HepG2 (cell line): ENCODE results near the gene WWP2. TPM values are rescaled to one million over a fixed set of nuclear protein-coding genes. Genes with fewer than 3 reads are reported as not detected.
"Not testable (repeated sequence)": the region's sequence is repeated elsewhere in the genome, so short reads cannot be mapped to it uniquely, and the experiment has no call there.

Source experiments
- ATF1 ChIP-seq: IDR thresholded peaks from 2 replicates; pipeline ENCODE4 v1.6.1; 2016; ENCODE audit warnings: mild to moderate bottlenecking, control low read depth
- DRAP1 ChIP-seq: IDR thresholded peaks from 2 replicates; pipeline ENCODE4 v1.6.1; 2016; ENCODE audit warnings: missing genetic modification reagents, missing compliant biosample characterization
- ESRRA ChIP-seq: sonication (generic); formaldehyde crosslinking; IDR thresholded peaks from 2 replicates; pipeline ENCODE4 v1.5.1; 2020; ENCODE audit warnings: mild to moderate bottlenecking, low read depth, missing genetic modification reagents
- FOXP4 ChIP-seq: sonication (generic); formaldehyde crosslinking; IDR thresholded peaks from 2 replicates; pipeline ENCODE4 v1.4.0; 2020; ENCODE audit warnings: missing genetic modification reagents
- HOXA3 ChIP-seq: sonication (generic); formaldehyde crosslinking; IDR thresholded peaks from 2 replicates; pipeline ENCODE4 v1.5.0; 2020; ENCODE audit warnings: missing genetic modification reagents
- MEIS2 ChIP-seq: sonication (generic); formaldehyde crosslinking; IDR thresholded peaks from 2 replicates; pipeline ENCODE4 v1.9.0; 2021; ENCODE audit warnings: mild to moderate bottlenecking, missing genetic modification reagents
- NAIF1 ChIP-seq: sonication (generic); formaldehyde crosslinking; IDR thresholded peaks from 2 replicates; pipeline ENCODE4 v1.5.0; 2020; ENCODE audit warnings: mild to moderate bottlenecking, missing genetic modification reagents, borderline replicate concordance
- SOX13 ChIP-seq, 3 experiments: fragments of 450-650 bp in 1 of 3; sonication (generic) in 1 of 3; formaldehyde crosslinking in 1 of 3; IDR thresholded peaks in 2 of 3; conservative IDR thresholded peaks in 1 of 3; 2 replicates each; pipeline versions ENCODE4 v1.5.0 to v1.6.1; 2016 to 2020; ENCODE audit warnings: antibody characterized with exemption in 1 of 3, mild to moderate bottlenecking in 1 of 3, missing compliant biosample characterization in 1 of 3, missing genetic modification reagents in 1 of 3, moderate library complexity in 1 of 3
- TOPORS ChIP-seq: sonication (generic); formaldehyde crosslinking; IDR thresholded peaks from 2 replicates; pipeline ENCODE4 v1.8.0; 2023; ENCODE audit warnings: mild to moderate bottlenecking, missing genetic modification reagents
- ZMYM4 ChIP-seq: sonication (generic); formaldehyde crosslinking; IDR thresholded peaks from 2 replicates; pipeline ENCODE4 v1.8.1; 2023; ENCODE audit warnings: mild to moderate bottlenecking, missing genetic modification reagents
- ZNF362 ChIP-seq: sonication (generic); formaldehyde crosslinking; IDR thresholded peaks from 2 replicates; pipeline ENCODE4 v1.4.0; 2020; ENCODE audit warnings: missing genetic modification reagents, mild to moderate bottlenecking, borderline replicate concordance
- ZNF598 ChIP-seq: sonication (generic); formaldehyde crosslinking; IDR thresholded peaks from 2 replicates; pipeline ENCODE4 v1.5.1; 2020; ENCODE audit warnings: mild to moderate bottlenecking, missing genetic modification reagents, borderline replicate concordance
- polyA plus RNA-seq, 8 experiments: library from polyadenylated mRNA; depleted of rRNA in 3 of 8; stranded (reverse) in 7 of 8; unstranded in 1 of 8; fragments of >200 nt; fragmentation: Illumina TruSeq in 4 of 8; extraction: Trizol in 4 of 8; gene quantifications; 2 replicates each; pipeline versions ENCODE4 v1.2.1 to v1.2.3, GENCODE V29; 2011 to 2016; ENCODE audit warnings: low read depth in 4 of 8, missing spikeins in 1 of 8, mixed read lengths in 1 of 8; ENCODE audit not compliant: insufficient read depth in 1 of 8
- total RNA-seq, 5 experiments: library from RNA; depleted of rRNA; stranded (reverse); fragments of >200 nt; fragmentation: Illumina TruSeq; extraction: Trizol; gene quantifications; 2 replicates each; pipeline ENCODE4 v1.2.3, GENCODE V29; 2016; ENCODE audit warnings: low read depth in 1 of 5
- TF ChIP-seq, protein P1 (sequence below): sonication (generic); formaldehyde crosslinking; IDR thresholded peaks from 2 replicates; pipeline ENCODE4 v1.5.1; 2020; ENCODE audit warnings: mild to moderate bottlenecking, missing genetic modification reagents, moderate library complexity
- TF ChIP-seq, protein P2 (sequence below): sonication (generic); formaldehyde crosslinking; IDR thresholded peaks from 2 replicates; pipeline ENCODE4 v1.9.0; 2022; ENCODE audit warnings: low read depth, missing genetic modification reagents
- TF ChIP-seq, protein P3 (sequence below): sonication (generic); formaldehyde crosslinking; IDR thresholded peaks from 2 replicates; pipeline ENCODE4 v1.4.0; 2020; ENCODE audit warnings: missing genetic modification reagents, borderline replicate concordance

The WWP2 gene
- total and polyA plus RNA-seq, 2 of the 13 experiments (the other 11 are each of a cell fraction or from before 2014, with no cell fraction given), result 11.4 to 28.2 TPM

GRCh38 chr16:69815216-69815883 lies 53.2 kb downstream of the WWP2 start (continued):
- 0 out of 2 replicates have a peak, but pooled peaks have one; percentile 8 for TF ChIP-seq ZNF598 (CRISPR knock-in tag)
- TF ChIP-seq, protein P1, sequence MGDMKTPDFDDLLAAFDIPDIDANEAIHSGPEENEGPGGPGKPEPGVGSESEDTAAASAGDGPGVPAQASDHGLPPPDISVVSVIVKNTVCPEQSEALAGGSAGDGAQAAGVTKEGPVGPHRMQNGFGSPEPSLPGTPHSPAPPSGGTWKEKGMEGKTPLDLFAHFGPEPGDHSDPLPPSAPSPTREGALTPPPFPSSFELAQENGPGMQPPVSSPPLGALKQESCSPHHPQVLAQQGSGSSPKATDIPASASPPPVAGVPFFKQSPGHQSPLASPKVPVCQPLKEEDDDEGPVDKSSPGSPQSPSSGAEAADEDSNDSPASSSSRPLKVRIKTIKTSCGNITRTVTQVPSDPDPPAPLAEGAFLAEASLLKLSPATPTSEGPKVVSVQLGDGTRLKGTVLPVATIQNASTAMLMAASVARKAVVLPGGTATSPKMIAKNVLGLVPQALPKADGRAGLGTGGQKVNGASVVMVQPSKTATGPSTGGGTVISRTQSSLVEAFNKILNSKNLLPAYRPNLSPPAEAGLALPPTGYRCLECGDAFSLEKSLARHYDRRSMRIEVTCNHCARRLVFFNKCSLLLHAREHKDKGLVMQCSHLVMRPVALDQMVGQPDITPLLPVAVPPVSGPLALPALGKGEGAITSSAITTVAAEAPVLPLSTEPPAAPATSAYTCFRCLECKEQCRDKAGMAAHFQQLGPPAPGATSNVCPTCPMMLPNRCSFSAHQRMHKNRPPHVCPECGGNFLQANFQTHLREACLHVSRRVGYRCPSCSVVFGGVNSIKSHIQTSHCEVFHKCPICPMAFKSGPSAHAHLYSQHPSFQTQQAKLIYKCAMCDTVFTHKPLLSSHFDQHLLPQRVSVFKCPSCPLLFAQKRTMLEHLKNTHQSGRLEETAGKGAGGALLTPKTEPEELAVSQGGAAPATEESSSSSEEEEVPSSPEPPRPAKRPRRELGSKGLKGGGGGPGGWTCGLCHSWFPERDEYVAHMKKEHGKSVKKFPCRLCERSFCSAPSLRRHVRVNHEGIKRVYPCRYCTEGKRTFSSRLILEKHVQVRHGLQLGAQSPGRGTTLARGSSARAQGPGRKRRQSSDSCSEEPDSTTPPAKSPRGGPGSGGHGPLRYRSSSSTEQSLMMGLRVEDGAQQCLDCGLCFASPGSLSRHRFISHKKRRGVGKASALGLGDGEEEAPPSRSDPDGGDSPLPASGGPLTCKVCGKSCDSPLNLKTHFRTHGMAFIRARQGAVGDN (CRISPR knock-in tag), result peak; percentile 56
- TF ChIP-seq ZMYM4, result peak; percentile 68; the same call in 1 of the 2 replicates
- TF ChIP-seq TOPORS (CRISPR knock-in tag), result 0 out of 2 replicates have a peak, but pooled peaks have one; percentile 16
- peak; percentile 42 for TF ChIP-seq FOXP4 (CRISPR knock-in tag)
- not testable (repeated sequence) for TF ChIP-seq SOX13 (IDR thresholded peaks at IDR 0.05)
- peak in 1 of 2 experiments; percentile 49; a peak in 2 of 4 replicates for TF ChIP-seq SOX13 (CRISPR knock-in tag; conservative IDR thresholded peaks at IDR 0.05 in 1 of 2, IDR thresholded peaks at IDR 0.05 in 1 of 2)
- 0 out of 2 replicates have a peak, but pooled peaks have one; percentile 42 for TF ChIP-seq NAIF1 (CRISPR knock-in tag)
- TF ChIP-seq, protein P2, sequence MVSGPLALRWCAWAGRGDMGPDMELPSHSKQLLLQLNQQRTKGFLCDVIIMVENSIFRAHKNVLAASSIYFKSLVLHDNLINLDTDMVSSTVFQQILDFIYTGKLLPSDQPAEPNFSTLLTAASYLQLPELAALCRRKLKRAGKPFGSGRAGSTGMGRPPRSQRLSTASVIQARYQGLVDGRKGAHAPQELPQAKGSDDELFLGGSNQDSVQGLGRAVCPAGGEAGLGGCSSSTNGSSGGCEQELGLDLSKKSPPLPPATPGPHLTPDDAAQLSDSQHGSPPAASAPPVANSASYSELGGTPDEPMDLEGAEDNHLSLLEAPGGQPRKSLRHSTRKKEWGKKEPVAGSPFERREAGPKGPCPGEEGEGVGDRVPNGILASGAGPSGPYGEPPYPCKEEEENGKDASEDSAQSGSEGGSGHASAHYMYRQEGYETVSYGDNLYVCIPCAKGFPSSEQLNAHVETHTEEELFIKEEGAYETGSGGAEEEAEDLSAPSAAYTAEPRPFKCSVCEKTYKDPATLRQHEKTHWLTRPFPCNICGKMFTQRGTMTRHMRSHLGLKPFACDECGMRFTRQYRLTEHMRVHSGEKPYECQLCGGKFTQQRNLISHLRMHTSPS, result peak; percentile 28; the same call in 1 of the 2 replicates
- peak; percentile 97 for TF ChIP-seq ZNF362
- TF ChIP-seq, protein P3, sequence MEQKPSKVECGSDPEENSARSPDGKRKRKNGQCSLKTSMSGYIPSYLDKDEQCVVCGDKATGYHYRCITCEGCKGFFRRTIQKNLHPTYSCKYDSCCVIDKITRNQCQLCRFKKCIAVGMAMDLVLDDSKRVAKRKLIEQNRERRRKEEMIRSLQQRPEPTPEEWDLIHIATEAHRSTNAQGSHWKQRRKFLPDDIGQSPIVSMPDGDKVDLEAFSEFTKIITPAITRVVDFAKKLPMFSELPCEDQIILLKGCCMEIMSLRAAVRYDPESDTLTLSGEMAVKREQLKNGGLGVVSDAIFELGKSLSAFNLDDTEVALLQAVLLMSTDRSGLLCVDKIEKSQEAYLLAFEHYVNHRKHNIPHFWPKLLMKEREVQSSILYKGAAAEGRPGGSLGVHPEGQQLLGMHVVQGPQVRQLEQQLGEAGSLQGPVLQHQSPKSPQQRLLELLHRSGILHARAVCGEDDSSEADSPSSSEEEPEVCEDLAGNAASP (CRISPR knock-in tag), result peak; percentile 34; the same call in 1 of the 2 replicates
- TF ChIP-seq DRAP1 (CRISPR knock-in tag), result peak; percentile 20; the same call in 1 of the 2 replicates
- TF ChIP-seq ATF1 (CRISPR knock-in tag), result 0 out of 2 replicates have a peak, but pooled peaks have one; percentile 26
- peak; percentile 60; the same call in 1 of the 2 replicates for TF ChIP-seq MEIS2 (CRISPR knock-in tag)
- peak; percentile 60; the same call in 1 of the 2 replicates for TF ChIP-seq HOXA3 (CRISPR knock-in tag)
- TF ChIP-seq ESRRA (CRISPR knock-in tag), result peak; percentile 98
